ENCODE measurements around the gene PI4KB. TPM values are rescaled to one million over a fixed set of nuclear protein-coding genes. Genes with fewer than 3 reads are reported as not detected.
A peak's percentile ranks its signal among the peaks of the same experiment; 100 is the strongest.

Gene PI4KB
- total and polyA plus RNA-seq, 9 of the 15 experiments (the other 6 are each of a cell fraction or from before 2014, with no cell fraction given): 3.1 to 65.4 (median 45.1) TPM

- peak; percentile 87; the same call in 1 of the 2 replicates for TF ChIP-seq ZBTB49 (CRISPR knock-in tag; IDR thresholded peaks at IDR 0.05; ENCODE audit: borderline replicate concordance)
- TF ChIP-seq TEAD4 (IDR thresholded peaks at IDR 0.05; ENCODE audit: low read length): no peak; the same call in 1 of the 2 replicates
- no peak for TF ChIP-seq TEAD4 (CRISPR knock-in tag; IDR thresholded peaks at IDR 0.05; ENCODE audit: borderline replicate concordance)
- peak; percentile 34 for TF ChIP-seq CBFA2T3 (IDR thresholded peaks at IDR 0.05)
- peak; percentile 69; the same call in 1 of the 2 replicates for TF ChIP-seq FOXP4 (CRISPR knock-in tag; IDR thresholded peaks at IDR 0.05; ENCODE audit: borderline replicate concordance)
- TF ChIP-seq THRB (CRISPR knock-in tag; conservative IDR thresholded peaks at IDR 0.05): no peak
- peak; percentile 48 for TF ChIP-seq POLR2AphosphoS5 (IDR thresholded peaks at IDR 0.05; ENCODE audit: control insufficient read depth, insufficient read depth, low read depth, low read length)
- TF ChIP-seq TAF7 (tag; IDR thresholded peaks at IDR 0.05): peak; percentile 80; the same call in 1 of the 2 replicates
- peak; percentile 67; the same call in 1 of the 2 replicates for TF ChIP-seq HMGXB4 (CRISPR knock-in tag; IDR thresholded peaks at IDR 0.05)
- peak; percentile 81 for TF ChIP-seq DPF2 (IDR thresholded peaks at IDR 0.05)
- peak; percentile 33; the same call in 1 of the 2 replicates for TF ChIP-seq NCOR1 (IDR thresholded peaks at IDR 0.05)
- peak; percentile 32 for TF ChIP-seq BCOR (IDR thresholded peaks at IDR 0.05)
- peak in 1 of 2 experiments; percentile 87; a peak in 1 of 4 replicates for TF ChIP-seq ARNT (IDR thresholded peaks at IDR 0.05)
- no peak for TF ChIP-seq MYBL2 (IDR thresholded peaks at IDR 0.05; ENCODE audit: low read depth)
- no peak for TF ChIP-seq MYBL2 (CRISPR knock-in tag; IDR thresholded peaks at IDR 0.05; ENCODE audit: borderline replicate concordance)
- peak in 1 of 2 experiments; percentile 79; a peak in 1 of 4 replicates for TF ChIP-seq MLX (CRISPR knock-in tag; conservative IDR thresholded peaks at IDR 0.05)
- TF ChIP-seq MBD2 (IDR thresholded peaks at IDR 0.05; ENCODE audit: borderline replicate concordance, low read depth): no peak
- peak; percentile 60 for TF ChIP-seq CHD2 (IDR thresholded peaks at IDR 0.05; ENCODE audit: low read depth, low read length)
- no peak for TF ChIP-seq HOXB6 (CRISPR knock-in tag; IDR thresholded peaks at IDR 0.05; ENCODE audit: borderline replicate concordance)
- peak; percentile 87 for TF ChIP-seq BHLHE40 (IDR thresholded peaks at IDR 0.05; ENCODE audit: low read length)
Observed at GRCh38 chr1:151281225-151281968, 45.8 kb downstream of the PI4KB start (continued).
